GM12874 (cell line): ENCODE results near the gene WDFY1.
A peak's percentile ranks its signal among the peaks of the same experiment; 100 is the strongest.

Experiments used
- TF ChIP-seq, protein P1 (sequence below): IDR thresholded peaks from 2 replicates; pipeline ENCODE4 v1.5.1; 2011; ENCODE audit warnings: low read depth, mild to moderate bottlenecking, control low read depth, low read length, moderate library complexity; ENCODE audit not compliant: insufficient read depth

WDFY1 gene

DNA sequence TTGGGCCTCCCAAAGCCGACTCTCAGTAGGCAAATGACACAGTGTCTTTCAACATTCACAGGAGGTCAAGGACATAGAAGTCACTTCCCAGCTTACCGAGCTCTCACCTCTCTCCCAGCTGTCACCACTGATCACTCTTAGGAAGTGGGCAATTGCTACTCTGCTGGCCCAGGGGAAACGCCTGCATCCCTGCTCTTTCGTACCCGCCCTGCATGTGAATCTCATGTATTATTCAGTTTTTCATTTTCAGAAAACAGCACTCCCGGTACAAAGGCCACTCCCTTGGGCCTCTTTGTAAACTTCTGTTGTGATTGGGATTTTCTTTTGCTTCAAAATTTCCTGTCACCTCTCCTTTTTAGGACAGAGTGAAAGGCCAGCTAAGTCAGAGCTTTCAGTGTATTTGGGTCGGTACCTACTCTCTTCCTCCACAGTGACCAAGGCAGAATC is 27.5 kb upstream of the WDFY1 start:
- TF ChIP-seq, protein P1, sequence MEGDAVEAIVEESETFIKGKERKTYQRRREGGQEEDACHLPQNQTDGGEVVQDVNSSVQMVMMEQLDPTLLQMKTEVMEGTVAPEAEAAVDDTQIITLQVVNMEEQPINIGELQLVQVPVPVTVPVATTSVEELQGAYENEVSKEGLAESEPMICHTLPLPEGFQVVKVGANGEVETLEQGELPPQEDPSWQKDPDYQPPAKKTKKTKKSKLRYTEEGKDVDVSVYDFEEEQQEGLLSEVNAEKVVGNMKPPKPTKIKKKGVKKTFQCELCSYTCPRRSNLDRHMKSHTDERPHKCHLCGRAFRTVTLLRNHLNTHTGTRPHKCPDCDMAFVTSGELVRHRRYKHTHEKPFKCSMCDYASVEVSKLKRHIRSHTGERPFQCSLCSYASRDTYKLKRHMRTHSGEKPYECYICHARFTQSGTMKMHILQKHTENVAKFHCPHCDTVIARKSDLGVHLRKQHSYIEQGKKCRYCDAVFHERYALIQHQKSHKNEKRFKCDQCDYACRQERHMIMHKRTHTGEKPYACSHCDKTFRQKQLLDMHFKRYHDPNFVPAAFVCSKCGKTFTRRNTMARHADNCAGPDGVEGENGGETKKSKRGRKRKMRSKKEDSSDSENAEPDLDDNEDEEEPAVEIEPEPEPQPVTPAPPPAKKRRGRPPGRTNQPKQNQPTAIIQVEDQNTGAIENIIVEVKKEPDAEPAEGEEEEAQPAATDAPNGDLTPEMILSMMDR, result no peak

DNA sequence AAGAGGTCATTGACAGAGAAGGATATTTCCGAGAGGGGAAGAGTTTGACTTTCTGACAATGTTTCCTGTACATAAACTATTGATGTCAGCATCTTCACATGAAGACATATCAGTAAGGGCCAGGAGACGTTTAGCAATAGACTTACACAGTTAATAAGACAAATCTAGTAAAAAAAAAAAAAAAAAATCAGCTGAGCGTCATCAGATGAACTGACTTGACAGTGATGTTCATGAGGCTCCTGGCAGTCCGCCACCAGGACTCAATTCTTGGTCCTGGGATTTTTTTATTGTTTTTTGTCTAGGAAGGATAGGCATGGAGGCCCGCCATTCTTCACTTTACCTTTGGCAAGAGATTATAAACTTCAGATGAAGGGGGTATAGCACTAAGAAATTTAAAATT is 26.6 kb upstream of the WDFY1 start:
- TF ChIP-seq, protein P1, result no peak

DNA sequence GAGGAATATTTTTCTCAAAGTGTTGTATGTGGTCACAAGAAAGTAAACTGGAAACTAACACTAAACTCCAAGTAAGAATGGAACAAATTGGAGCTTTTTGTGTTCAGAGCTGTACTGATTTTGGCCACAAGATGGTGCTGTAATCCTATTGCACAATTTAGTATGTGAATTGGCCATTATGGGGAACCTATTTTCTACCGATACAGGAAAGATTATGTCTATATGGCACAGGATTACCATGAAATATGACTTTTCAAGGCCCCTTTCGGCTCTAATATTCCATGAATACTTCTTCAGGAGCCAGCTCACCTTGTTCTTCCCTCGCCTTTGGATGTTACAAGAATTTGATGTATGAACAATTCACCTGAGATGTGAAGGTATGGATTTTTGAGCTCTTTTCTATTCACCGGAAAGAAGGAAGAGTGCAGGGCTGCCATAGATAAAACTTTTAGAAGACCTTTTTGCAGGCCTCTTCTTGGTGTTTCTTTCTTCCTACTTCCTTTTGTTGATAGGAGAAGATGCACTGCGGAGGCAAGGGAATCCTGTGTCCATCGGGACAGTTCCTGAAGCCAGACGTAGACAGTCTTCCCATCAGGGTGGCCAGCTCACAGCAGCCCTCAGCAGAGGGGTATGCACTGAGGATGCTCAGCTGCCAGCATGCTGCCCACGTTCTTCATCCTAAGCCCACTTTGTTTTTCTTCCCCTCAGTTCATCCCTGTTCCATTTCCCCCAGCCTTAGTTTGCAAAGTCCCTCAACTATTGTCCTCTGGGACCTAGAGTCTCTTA is 25.4 kb upstream of the WDFY1 start:
- TF ChIP-seq, protein P1, result peak; percentile 69

DNA sequence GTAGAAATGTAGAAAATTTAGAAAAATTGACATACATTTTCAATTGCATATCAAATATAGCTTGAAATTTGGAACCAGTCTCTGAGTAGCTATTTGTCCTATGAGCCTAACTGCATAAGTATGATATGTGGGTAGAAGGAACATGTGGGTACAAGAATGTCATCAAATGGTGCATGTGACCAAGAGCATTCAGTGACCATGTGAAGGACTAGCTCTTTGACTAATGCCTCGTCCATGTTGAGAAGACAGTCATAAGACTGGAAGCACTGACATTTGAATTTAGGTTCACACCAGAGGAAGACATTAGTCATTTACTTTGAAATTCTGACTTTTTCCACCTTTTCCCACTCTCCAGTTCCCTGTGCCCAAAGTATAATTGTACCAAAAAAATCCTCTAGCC is 24.7 kb upstream of the WDFY1 start:
- TF ChIP-seq, protein P1, result no peak

DNA sequence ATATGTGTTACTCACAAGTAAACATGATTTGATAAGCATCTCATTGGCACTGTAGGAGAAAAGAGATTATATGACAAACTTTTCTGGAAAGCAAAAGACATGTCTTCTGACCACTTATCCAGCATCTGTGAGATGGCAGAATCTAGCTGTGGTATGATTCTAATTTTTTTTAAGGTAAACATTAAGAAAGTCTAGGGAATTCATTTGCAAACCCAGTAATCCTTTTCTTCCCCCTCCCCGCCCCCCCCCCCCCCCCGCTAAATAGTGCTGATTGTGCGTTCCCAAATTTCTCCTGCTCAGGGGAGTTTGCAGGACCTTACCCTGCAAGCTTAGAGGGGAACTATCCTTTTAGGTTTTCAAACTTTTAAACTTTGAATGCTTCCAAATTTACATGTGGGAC is 24.2 kb upstream of the WDFY1 start:
- TF ChIP-seq, protein P1, result no peak

DNA sequence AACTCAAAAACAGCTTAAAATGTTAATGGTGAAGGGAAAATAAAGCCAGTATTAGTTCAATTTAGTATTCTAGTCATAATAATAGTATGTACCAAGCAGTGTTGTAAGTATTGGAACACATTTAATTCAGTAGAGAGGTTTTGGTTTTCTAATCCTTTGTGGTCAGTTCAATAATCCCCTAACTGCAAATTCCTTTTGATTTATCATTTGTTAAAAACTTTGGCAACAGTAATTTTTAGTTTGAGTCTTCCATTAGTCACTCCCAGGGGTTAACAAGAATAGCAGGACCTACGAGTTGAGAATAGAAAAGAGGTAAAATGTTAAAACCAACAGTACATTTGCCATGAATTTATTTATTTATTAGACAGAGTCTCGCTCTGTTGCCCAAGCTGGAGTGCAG is 22.8 kb upstream of the WDFY1 start:
- TF ChIP-seq, protein P1, result no peak

DNA sequence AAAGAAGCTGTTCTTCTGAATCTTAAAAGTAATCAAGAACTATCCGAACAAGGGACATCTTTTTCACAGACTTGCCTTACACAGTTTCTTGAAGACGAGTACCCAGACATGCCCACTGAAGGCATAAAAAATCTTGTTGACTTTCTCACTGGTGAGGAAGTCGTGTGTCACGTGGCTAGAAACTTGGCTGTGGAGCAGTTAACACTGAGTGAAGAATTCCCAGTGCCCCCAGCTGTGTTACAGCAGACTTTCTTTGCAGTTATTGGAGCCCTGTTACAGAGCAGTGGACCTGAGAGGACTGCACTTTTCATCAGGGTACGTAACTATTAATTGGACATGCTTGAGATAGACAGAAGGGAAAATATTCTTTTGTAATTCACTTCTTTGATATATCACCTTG is 14.6 kb upstream of the WDFY1 start:
- TF ChIP-seq, protein P1, result no peak
